Esophagus mucosa (tissue), 1 donor: Measurements from ENCODE around the gene SDR9C7. TPM values are rescaled to one million over a fixed set of nuclear protein-coding genes. Genes with fewer than 3 reads are reported as not detected.
A peak's percentile ranks its signal among the peaks of the same experiment; 100 is the strongest.
"Not testable (repeated sequence)": the region's sequence is repeated elsewhere in the genome, so short reads cannot be mapped to it uniquely, and the experiment has no call there.

Experiments
- ATAC-seq: fragments of 200-7000 bp; cut with Tn5 transposase; one replicate; pipeline ENCODE4 v1.9.1; 2020
- total RNA-seq: library from RNA; stranded (reverse); gene quantifications from one replicate; pipeline ENCODE4 v1.2.4, GENCODE V29; 2023
- donor health status: DM: yes; HTN: yes; CAD: no.

Gene SDR9C7
- 26.0 TPM for total RNA-seq

GRCh38 chr12:56933826-56934625 lies at the start of gene SDR9C7:
Gene SDR9C7 (minus strand): TSS chr12:56934408. CDS start chr12:56934261, 147 bp downstream.
- peak; percentile 70 for ATAC-seq

- ATAC-seq, result no peak
These were observed 49.2 kb upstream of the SDR9C7 start for GRCh38 chr12:56983386-56983785.

GRCh38 chr12:56982578-56983236 lies 48.5 kb upstream of the SDR9C7 start:
- ATAC-seq, result not testable (repeated sequence)

- ATAC-seq, result no peak
These were observed 46.8 kb upstream of the SDR9C7 start for GRCh38 chr12:56980941-56981530.

- ATAC-seq, result peak; percentile 81
These were observed 46.1 kb upstream of the SDR9C7 start for GRCh38 chr12:56980268-56980667.

- peak; percentile 34 for ATAC-seq
These were observed 45.4 kb upstream of the SDR9C7 start for GRCh38 chr12:56979628-56980027.

- ATAC-seq, result peak; percentile 63
These were observed 44.4 kb upstream of the SDR9C7 start for GRCh38 chr12:56978397-56979138.

GRCh38 chr12:56977361-56977760 lies 43.2 kb upstream of the SDR9C7 start:
- ATAC-seq, result not testable (repeated sequence)

GRCh38 chr12:56974224-56974623 lies 40.0 kb upstream of the SDR9C7 start:
- ATAC-seq, result not testable (repeated sequence)

- ATAC-seq, result not testable (repeated sequence)
These were observed 34.7 kb upstream of the SDR9C7 start for GRCh38 chr12:56968910-56969309.

- not testable (repeated sequence) for ATAC-seq
These were observed 31.9 kb upstream of the SDR9C7 start for GRCh38 chr12:56965997-56966642.

GRCh38 chr12:56965124-56965523 lies 30.9 kb upstream of the SDR9C7 start:
- not testable (repeated sequence) for ATAC-seq

- not testable (repeated sequence) for ATAC-seq
These were observed 29.3 kb upstream of the SDR9C7 start for GRCh38 chr12:56963557-56963956.

GRCh38 chr12:56962247-56962646 lies 28.0 kb upstream of the SDR9C7 start:
- ATAC-seq, result not testable (repeated sequence)

GRCh38 chr12:56958422-56958821 lies 24.2 kb upstream of the SDR9C7 start:
- no peak for ATAC-seq

- ATAC-seq, result peak; percentile 93
These were observed 23.2 kb upstream of the SDR9C7 start, which contains the start of gene RDH16 for GRCh38 chr12:56957229-56958052. Gene RDH16 (minus strand): TSS chr12:56957608. CDS start chr12:56957462, 146 bp downstream.

GRCh38 chr12:56955631-56956256 lies 21.5 kb upstream of the SDR9C7 start:
- no peak for ATAC-seq

- ATAC-seq, result no peak
These were observed 20.7 kb upstream of the SDR9C7 start for GRCh38 chr12:56954958-56955355.

- ATAC-seq, result no peak
These were observed 20.1 kb upstream of the SDR9C7 start for GRCh38 chr12:56954057-56954957.

- ATAC-seq, result no peak
These were observed 19.1 kb upstream of the SDR9C7 start for GRCh38 chr12:56953314-56953713.
